GM18517 (cell line): ENCODE measurements around the gene NAIF1.
"Not testable (repeated sequence)": the region's sequence is repeated elsewhere in the genome, so short reads cannot be mapped to it uniquely, and the experiment has no call there.

Experiments used
- ATAC-seq: cut with Tn5 transposase; IDR thresholded peaks from one replicate; pipeline ENCODE4 v1.9.1; 2021; ENCODE audit warnings: mild to moderate bottlenecking, moderate library complexity; ENCODE audit not compliant: unreplicated experiment

NAIF1 gene

GRCh38 chr9:128062846-128063831, 4.0 kb downstream of the NAIF1 start:
- no peak for ATAC-seq

- ATAC-seq: no peak
Observed at GRCh38 chr9:128062279-128062678, 4.8 kb downstream of the NAIF1 start.

DNA sequence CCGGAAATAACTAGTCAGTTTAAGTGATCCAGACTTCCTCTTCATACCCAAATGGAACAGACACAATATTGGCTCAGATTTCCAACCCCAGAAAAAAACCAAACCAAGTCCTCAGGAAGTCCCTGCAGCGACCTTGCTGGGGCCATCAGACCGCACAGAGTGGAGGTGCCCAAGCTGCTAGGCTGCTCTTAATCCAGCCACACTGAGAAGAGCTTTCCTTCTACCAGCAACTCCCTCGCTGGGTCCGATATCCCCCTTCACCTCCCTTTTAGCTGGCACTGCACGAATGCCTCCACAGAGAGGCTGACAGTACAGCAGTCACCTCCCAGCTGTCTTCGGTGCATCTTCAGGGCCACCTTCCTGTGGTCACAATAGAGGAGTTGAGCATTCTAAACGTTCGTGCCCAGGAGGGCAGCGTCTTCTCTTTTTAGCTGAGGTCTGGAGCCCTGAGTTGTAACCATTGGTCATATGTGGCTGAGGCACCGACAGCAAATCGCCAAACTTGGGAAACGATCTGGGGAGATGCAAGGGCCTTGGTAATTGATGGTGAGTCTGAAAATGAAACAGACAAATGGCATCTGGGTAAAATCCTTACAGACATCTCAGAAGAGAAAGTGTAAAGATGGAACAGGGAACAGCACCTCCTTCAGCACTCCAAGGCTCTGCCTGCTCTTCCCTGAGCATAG, 5.7 kb downstream of the NAIF1 start:
- no peak for ATAC-seq

- no peak for ATAC-seq
Observed at GRCh38 chr9:128059365-128059983, 7.6 kb downstream of the NAIF1 start.

- ATAC-seq: no peak
Observed at GRCh38 chr9:128057724-128058409, 9.3 kb downstream of the NAIF1 start.

DNA sequence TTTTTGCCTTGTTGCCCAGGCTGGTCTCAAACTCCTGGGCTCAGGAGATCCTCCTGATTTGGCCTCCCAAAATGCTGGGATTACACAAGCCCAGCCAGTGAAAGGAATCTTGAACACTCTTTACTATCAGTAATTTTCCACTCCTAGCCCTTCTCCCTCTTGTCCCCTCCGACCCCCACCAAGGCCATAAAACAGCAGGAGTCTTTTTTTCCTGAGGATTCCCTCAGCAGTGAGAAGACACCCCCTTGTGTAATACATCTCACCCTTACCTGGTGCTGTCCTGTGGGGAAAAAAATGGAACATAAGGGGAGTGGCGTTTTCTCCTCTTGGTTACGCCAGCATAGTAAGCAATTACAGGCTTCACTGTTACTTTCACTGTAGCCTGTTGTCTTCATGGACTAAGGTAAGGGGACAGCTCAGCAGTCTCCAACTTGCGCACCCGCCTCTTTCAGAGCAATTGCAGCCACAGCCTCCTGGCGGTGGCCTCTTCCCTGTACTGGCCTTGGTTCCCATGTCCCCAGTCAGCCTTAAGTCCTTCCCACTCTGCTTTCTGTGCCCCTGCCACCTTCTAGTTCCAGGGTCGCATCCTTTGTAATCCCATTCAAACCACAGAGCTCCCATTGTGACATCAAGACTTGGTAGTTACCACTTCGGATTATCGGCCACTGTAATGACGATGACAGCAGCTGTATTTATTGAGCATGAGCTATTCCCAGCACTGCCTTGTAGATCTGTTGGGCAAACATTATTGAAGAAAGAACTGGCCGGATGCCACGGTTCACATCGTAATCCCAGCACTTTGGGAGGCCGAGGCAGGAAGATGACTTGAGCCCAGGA, 10.0 kb downstream of the NAIF1 start:
- ATAC-seq: no peak

DNA sequence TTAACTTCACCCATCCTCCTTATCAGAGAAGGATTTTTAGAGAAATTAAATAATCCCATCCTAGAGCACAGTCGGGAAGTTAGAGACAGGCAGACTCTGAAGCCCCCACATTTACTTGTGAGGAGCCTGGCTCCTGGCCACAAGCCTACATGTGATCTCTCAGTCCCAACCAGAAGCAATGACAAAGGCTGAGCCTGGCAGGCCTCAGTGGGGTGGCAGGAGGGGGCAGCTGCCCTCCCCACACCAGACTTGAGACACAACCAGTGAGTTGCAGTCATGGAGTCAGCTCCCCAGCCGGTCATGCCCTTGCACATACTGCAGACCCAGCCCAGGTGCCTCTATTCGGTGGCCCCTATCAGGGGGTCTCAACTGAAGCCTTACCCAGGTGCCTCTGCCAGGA, 11.0 kb downstream of the NAIF1 start:
- ATAC-seq: no peak

DNA sequence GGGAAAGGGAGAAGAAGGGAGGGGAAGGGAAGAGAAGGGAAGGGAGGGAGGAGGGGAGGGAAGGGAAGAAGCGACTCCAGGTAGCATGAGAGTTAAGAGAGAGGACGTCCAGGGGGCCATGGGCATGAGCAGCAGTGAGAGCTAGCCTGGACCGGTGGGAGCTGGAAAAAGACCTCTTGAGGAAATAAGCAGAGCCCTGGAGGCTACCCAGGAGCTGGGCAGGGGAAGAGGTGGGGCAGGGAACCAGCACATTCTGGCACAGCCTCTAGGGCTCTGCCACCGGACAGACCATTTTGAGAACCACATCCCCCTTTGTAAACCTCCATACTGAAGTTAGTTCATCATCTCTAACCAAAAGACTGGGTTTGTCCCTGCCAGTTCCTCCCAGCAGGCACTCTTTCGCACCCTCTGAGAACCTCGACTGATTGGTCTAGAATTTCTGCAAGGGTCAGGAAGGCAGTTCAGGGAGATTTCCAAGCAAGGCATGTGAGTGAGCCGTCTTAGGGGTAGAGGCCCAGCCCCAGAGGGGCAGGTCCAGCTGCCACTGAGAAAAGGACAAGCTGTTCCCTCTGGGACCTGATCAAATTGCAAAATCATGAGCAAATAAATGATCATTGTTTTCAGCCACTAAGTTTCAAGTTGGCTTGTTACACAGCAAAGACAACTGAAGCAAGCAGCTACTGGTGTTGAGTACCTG, 11.6 kb downstream of the NAIF1 start:
- no peak for ATAC-seq

GRCh38 chr9:128054087-128054486, 13.0 kb downstream of the NAIF1 start:
- no peak for ATAC-seq

- no peak for ATAC-seq
Observed at GRCh38 chr9:128053560-128053959, 13.6 kb downstream of the NAIF1 start.

DNA sequence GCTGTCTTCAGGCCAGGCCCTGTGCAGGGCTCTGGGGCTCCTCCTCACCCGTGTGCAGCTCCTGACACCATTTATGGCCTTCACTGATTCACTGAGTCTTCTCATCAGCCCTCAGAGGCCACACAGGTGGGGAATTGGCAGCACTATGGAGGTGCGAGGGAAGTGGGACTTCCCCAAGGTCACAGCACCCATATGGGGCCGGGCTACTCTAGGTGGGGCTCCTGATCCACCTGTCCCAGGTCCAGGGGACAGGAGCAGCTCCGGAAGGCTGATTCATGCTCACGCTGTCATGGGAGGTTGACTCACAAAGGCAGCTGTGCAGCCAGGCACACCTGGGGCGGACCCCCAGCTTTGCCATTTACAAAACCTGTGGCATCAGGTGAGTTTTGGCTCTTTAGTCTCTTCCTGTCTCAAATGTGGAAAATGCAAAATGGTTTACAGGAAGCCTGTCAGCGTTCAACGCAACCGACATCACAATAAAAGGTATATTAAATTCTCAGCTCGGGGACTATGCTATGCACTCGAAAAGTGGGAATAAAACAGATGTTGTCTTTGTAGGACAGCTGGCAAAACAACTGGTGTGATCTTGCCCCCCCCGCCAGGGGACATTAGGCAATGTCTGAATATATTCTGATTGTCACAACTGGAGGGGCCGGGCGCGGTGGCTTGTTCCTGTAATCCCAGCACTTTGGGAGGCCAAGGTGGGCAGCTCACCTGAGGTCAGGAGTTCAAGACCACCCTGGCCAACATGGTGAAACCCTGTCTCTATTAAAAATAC, 15.0 kb downstream of the NAIF1 start:
- no peak for ATAC-seq

GRCh38 chr9:128049843-128050242, 17.3 kb downstream of the NAIF1 start:
- ATAC-seq: no peak

DNA sequence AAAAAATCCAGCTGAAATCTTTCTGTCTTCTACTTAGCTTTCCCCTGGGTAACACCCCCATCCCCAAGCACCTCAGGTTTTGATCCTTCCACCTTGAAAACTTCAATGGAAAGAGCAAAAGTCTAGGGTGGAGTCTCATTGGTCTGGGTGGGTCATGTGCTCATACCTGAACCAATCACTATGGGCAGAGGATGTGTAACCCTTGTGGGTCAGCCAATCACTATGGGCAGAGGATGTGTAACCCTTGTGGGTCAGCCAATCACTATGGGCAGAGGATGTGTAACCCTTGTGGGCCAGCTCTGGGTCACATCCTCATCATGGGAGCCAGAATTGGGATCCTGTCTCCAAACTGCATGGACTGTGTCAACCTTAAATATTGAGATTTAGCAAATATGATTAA, 18.5 kb downstream of the NAIF1 start:
- no peak for ATAC-seq

DNA sequence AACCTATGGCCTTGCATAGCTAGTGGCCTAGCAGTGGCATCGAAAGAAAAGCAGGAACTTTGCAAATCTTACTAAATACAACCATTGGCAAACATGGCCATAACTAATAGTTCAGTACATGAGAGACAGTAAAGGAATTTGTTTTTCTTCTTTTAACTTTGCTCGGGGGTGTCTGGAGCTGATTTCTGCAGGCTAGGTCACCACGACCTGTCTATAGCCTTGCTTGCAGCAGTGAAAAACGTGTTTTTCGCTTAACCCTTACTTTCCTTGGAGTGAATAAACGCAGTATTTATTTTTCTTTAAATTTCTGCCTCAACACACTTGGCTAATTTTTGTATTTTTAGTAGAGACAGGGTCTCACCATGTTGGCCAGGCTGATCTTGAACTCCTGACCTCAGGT, 19.9 kb downstream of the NAIF1 start:
- ATAC-seq: no peak

- ATAC-seq: no peak
Observed at GRCh38 chr9:128045831-128046230, 21.3 kb downstream of the NAIF1 start.

DNA sequence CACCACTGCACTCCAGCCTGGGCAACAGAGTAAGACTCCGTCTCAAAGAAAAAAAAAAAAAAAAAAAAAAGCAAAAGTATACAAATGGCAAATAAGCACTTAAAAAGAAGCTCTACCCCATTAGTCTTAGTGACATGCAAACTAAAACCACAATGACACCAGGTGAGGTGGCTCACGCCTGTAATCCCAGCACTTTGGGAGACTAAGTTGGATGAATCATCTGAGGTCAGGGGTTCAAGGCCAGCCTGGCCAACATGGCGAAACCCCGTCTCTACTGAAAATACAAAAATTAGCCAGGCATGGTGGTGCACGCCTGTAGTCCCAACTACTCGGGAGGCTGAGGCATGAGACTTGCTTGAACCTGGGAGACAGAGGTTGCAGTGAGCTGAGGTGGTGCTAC, 21.7 kb downstream of the NAIF1 start:
- not testable (repeated sequence) for ATAC-seq

DNA sequence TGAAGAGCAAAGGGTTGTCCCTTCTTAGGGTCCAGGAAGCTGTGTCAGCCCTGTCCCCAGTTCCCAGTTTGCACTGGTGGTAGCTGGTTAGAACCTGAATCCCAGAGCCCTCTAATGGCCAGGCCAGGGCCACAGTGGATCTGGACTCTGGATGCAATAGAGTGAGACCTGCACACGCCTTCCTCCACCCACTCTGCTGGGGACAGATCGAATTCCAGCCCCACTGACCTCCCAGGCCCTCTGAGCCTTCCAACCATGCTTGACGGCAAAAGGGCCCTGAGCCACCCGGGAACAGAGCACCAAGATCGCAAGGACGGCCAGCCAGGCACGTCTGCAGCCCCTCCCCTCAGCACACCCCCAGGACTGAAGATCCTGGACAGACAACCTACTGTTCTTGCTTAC, 23.7 kb downstream of the NAIF1 start:
- ATAC-seq: no peak

- no peak for ATAC-seq
Observed at GRCh38 chr9:128042043-128042442, 25.1 kb downstream of the NAIF1 start.

- not testable (repeated sequence) for ATAC-seq
Observed at GRCh38 chr9:128040783-128041182, 26.3 kb downstream of the NAIF1 start.
